GM10847 (cell line): ENCODE measurements around the gene C6.

ENCODE experiments used
- POLR2A ChIP-seq: IDR thresholded peaks from 2 replicates; pipeline ENCODE4 v1.6.1; 2011; ENCODE audit not compliant: insufficient read length; ENCODE audit errors: extremely low read depth

Gene C6

DNA sequence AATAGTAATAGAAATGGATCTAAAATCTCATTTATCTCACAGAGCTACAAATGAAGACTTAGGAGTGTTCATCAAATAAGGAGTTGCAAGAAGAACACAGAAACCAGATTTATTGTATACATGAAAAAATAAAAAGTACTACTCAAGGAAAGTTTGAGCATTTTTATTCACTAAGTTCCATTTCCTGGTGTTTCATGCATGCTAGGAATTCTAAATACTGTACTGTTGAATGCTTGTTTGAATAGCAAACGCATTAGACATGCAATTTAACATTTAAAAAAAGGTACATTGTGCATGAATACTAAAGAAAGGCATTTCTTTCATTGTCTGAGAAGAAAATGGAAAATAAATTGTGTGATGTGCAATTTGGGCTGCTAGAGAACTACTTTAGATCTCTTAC, 52.1 kb downstream of the C6 start:
- no peak for TF ChIP-seq POLR2A

DNA sequence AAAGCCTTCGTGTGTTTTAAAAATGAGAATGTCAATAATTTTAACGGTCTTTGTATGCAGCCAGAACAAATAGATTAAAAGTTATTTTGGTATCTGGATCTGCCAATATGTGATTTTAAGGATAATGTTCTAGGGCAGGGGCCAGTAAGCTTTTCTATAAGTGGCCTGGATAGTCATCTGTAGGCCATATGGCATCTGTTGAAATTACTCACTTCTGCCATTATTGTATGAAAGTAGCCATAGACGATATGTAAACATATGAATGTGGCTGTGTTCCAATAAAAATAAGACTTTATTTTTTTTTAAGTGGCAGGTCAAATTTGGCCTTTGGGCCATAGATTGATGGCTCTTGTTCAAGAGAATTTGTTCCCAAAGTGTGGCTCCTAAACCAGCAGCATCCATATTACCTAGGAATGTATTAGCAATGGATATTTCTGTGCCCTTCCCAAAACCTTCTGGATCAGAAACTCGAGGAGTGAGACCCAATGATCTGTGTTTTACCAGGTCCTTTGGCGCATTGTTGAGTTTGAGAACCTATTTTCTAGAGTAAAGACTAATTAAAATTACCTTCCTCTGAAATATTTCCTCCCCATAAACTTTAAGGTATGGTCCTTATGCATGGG, 55.9 kb downstream of the C6 start:
- no peak for TF ChIP-seq POLR2A

DNA sequence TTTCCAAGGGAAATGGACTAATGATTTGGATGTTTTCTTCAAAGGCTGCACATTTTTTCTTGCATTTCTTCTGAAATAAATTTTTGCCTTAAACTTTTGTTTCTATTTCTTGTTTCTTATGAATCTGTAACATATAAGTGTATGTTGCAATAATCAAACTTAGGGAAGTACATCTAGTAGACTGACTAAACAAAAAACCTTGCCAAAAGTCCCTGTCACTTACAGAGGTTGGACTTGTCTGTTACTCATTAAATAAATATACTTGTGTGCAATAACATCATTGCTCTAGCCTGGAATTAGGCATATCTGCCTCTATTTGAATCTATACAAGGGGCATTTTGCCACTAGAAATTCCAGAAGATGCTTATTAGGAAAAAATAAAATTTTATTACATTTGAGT, 56.6 kb downstream of the C6 start:
- no peak for TF ChIP-seq POLR2A

DNA sequence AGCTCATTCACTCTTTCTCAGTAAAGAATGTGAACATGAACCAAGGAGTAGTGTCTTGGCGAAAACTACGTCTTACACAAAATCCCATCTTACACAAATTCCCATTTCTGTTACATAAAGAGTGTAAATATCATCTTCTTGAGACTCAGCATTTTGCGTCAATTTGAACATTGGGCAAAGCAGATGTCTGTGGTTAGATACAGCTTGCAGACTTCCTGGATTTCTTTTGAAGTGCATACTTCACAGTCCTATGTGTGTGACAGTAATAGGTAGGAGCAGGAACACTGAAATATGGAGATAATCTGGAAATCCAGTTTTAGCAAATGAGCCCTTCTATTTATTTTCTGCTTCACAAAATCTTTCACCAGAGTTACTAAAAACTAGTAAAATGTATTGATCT, 58.8 kb downstream of the C6 start:
- no peak for TF ChIP-seq POLR2A

DNA sequence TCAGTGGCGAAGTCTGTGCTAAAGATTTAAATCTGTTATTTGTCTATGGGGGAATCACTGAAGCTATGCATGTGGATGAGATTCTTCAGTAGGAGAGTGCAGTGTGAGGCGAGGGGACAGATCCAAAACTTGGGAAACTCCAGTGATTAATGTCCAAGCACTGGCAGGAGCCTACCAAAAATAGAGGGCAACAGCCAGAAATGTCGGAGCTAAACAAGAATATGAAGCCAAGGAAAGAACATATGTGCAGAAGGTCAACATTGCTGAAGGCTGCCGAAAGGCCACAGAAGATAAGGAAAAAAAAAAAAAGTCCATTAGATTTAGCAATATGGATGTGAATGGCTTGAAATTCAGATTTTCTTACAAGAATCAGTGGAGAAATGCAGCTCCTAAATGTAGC, 61.8 kb downstream of the C6 start:
- TF ChIP-seq POLR2A, result no peak

DNA sequence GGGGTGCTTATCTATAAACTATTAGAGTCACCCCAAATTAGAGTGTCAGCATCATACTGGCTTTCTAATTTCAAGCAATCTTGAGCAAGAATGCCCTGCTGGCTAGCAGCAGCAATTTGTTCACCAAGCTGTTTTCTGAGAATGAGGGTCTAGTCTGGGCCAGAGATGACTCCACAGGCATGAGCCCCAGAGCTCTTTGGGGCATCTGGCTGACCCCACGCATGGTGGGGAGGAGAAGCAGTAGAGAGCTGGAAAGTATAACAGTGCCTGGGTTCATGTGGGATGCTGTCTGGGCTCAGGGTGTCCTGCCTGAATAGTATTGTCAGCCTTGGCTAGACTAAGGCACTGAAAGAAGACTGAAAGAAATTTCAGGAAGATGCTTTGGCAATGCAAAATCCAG, 64.9 kb downstream of the C6 start:
- TF ChIP-seq POLR2A, result no peak

DNA sequence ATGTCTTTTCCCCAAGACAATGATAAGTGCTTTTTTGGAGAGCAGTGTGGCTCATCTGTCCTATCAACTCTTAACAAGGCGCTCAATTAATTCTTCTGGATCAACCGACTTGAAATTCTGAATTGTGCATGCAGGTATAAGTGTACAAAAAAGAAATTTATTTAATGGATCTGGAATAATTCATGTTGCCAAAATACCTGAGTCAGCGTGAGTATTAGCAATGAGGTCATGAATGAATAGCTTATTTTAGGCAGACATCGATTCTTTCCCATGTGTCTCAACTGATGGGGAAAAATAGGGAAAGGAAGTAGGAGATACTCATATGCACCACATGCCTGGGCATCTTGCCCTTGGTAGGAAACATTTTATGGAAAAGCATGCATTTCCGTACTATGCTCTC, 68.0 kb downstream of the C6 start:
- no peak for TF ChIP-seq POLR2A

DNA sequence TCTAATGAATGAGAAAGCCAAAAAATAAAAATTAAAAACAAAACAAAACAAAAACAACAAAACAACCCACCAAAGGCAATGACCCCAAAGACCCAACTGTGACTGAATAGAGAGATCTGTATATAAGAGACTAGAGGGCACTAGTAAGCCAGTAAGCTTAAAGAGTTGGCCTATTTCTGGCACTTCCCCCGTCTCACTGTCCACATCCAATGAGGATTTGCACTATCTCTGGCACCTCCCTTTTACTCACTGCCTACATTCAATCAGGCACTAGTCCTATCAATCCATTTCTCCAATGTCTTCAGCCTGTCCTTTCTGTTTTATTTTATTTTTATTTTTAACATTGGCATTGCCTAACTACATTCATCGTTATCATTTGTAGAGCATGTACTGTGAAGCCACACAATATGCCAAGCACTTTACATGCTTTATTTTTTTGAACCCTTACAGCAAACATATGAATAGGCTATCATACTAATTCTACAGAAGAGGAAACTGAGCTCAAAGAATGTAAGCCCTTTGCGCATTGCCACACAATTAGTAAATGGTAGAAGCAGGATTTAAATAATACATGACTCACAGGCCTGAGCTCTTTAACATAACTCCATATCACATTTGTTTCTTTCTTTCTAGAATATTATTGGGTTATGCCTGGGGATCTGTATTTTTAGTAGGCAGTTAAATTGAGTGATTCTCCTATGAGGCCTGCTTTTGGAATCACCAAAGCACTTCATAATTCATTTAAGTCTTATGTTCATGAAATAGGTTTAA, 70.0 kb downstream of the C6 start:
- TF ChIP-seq POLR2A, result no peak

DNA sequence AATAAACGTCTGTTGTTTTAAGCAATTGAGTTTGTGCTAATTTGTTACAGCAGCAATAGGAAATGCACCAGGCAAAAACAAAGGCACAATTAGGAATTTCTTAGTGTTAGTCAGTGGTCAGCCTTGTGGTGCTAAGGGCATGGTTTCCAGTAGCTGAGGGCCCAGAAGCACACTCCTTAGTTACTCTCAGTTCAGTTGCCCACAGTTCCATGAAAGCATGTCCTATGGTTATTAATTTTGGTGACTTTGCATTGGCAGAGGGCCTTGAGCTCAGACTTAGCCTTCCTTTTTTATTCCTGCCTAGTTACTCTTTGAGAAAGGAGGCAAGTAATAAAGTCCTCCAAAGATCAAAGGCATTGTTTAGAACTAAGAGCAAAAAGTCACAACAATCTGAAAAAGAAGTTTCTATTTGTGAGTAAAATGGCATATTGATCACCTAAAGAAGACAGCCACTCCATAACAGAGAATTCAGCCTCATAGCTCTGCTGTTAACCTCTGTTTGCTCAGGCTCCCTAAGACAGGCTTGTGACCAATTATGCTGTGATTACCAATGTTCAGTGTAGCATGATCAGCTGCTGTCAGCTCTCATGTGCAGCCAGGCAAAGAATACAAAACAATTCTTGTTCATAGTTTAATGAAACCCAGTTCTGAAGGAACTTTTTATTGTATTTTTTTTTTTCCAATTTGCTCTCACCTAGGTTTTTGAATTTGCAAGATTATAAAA, 85.2 kb downstream of the C6 start:
- TF ChIP-seq POLR2A, result no peak

DNA sequence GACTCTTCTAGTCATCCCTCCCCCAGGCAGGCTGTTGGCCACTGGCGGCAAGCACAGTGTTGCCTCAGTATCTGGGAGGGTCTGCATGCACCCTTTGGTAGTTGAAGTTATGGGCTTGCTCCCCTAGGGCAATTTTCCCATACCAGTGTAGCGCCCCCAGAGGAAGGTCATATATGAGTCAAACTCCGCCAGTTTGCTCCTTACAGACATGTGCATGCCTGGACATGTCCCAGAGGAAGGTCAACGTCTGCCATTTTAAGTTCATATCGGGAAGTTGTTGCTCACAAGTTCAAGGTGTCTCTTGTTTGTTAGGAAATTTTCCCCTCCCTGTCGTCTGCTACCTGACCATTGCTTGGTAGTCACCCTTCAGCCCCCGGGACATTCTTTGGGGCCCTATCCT, 90.9 kb downstream of the C6 start:
- TF ChIP-seq POLR2A, result no peak

DNA sequence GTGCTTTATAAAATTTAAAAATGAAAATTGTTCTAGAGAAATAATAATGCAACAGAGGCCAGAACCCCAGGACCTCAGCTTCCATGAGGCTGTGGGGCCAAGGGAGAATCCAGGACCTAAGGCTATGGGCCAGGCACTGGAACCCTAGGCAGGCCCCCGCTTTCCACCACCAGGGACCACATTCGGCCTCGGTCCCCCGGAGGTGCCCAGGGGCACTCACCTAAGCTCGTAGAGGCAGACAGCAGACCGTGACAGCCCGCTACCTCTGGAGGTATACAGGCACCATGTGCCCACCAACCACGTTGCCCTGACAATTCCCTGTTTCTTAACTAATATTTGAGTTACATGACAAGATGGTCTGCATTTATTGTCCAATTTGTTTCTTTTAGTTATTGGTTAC, 92.7 kb downstream of the C6 start:
- no peak for TF ChIP-seq POLR2A

DNA sequence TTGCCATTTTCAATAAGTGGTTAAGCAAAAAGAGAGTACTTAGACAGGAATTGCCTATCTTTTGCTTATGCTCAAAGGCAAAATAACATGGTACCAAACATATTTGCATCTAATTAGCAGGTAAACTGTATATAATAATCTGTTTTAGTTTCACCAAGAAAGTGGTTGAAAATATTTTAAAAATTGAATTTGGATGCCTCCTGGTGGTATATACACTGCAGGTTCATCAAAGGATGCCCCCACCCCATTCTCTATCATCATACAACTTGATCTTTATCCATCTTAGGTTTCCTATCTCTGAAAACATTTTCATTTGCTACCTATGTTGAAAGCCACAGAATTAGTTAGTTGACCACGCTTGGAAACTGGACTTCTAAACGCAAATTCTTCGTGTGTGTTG, 95.2 kb downstream of the C6 start:
- no peak for TF ChIP-seq POLR2A

DNA sequence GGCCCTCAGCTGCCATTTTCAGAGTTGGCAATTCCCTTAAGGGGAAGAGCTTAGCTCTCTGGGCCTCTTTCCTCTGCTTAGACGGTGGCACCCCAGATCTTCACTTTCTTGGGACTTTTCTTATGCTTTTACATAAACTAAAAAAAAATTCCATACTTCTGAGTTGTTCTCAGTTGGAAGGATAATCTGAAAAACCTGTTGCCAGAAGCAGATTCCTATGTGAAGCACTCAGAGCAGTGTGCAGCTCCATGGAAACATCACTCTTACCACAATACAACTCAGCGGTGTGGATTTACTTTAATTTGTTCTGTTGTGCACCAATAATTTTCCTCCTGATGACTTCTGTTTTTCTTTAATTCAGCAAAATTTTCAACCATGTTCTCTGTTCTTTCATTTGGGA, 98.1 kb downstream of the C6 start:
- no peak for TF ChIP-seq POLR2A

DNA sequence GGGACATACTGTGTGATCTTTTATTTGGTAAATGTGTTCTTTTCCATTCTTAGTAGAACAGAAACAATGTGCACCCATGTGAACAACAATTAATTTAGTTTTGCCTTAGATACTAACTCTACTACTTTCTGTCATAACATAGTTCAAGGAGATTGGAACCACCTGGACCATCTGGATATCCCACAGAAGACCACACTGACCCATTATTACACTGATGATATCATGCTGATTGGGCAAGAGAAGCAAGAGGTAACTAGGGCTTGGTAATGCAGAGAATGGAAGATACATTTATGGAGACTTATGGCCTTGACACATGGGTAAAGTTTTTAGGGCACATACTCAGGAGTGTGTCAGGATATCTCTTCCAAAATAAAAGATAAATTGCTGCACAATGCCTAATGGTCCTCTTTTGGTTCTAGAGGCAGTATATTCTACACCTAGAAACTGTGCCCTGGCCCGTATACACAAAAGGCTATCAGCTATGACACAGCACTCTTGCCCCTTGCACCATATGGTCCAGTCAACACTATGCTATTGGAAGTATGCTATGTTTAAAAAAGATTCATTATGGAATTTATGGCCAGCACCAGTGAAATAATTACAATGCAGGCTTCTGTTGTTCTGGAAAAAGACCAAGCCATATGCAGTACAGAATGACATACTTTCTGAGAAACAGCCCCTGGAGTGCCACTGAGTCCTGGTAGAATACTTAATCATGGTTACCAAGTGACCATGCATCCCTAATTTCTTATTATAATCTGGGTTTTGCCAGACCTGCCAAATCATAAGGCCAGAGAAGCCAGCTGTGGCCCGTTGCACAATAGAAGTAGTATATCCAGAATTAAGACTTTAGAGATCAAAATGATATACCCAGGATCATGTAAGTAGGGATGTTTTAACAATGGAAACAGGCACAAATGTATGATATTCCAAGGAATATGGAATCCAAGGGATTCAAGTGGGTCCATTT, 100.6 kb downstream of the C6 start:
- no peak for TF ChIP-seq POLR2A

DNA sequence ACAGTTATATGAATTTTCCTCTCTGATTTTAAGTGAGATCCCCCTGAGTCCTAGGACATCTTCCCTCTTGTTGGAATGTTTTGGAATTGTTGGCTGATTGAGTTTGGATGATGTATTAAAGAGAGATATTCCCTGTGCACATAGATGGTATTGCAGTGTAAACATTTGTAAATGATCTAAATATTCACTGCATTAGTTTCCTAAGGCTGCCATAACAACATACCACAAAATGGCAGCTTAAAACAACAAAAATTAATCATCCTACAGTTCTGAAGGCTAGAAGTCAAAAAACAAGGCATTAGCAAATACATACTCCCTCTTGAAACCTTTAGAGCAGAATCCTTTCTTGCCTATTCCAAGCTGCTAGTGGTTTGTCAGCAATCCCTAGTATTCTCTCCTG, 104.1 kb downstream of the C6 start:
- TF ChIP-seq POLR2A, result no peak
